ENCODE measurements around the gene FGF19. TPM values are rescaled to one million over a fixed set of nuclear protein-coding genes. Genes with fewer than 3 reads are reported as not detected.

Gene FGF19
- total RNA-seq, 1 experiment from 2014 or later: 0.69 TPM

- Histone ChIP-seq H3K4me1 (ENCODE audit: insufficient read depth, low read length, poor library complexity, severe bottlenecking) (no peaks in the 10 kb centered on the region), H3K4me3 (ENCODE audit: low read depth, low read length, poor library complexity, severe bottlenecking) (no peak overlapping the region), H3K27me3 (replicated peaks; ENCODE audit: insufficient read depth, low read depth, low read length, poor library complexity) (no peaks in the 10 kb centered on the region), H3K9me3 (ENCODE audit: low read depth, low read length, poor library complexity, severe bottlenecking) (no peaks in the 10 kb centered on the region), H3K27ac (ENCODE audit: low read depth, low read length, poor library complexity, severe bottlenecking) (no peak overlapping the region), H3K36me3 (ENCODE audit: insufficient read depth, low read length, poor library complexity, severe bottlenecking) (no peaks in the 10 kb centered on the region)
- ChIA-PET POLR2A (ENCODE audit: low non-redundant PET) (no interaction called here), CTCF (no interaction called here)
- no peak for DNase-seq (ENCODE audit: low spot score)
- TF ChIP-seq EZH2 (IDR thresholded peaks at IDR 0.05; ENCODE audit: borderline replicate concordance, low read depth, low read length, poor library complexity, severe bottlenecking): no peak
- no peak for TF ChIP-seq CTCF (conservative IDR thresholded peaks at IDR 0.05; ENCODE audit: low read depth, low read length)
- BruUV-seq (replicated peaks): no TSS peak
- intact Hi-C loops (cut with micrococcal nuclease; ENCODE audit: unreplicated experiment): no loop called here
Measured at GRCh38 chr11:69750108-69750850, 46.5 kb upstream of the FGF19 start.

GRCh38 chr11:69748637-69749036, 44.8 kb upstream of the FGF19 start:
- H3K9me3 ChIP-seq (ENCODE audit: low read depth, low read length, poor library complexity, severe bottlenecking): no peaks in the 10 kb centered on the region
- intact Hi-C loops (cut with micrococcal nuclease; ENCODE audit: unreplicated experiment): no loop called here
- H3K27ac ChIP-seq (ENCODE audit: low read depth, low read length, poor library complexity, severe bottlenecking): no peak overlapping the region
- H3K27me3 ChIP-seq (replicated peaks; ENCODE audit: insufficient read depth, low read depth, low read length, poor library complexity): no peaks in the 10 kb centered on the region
- POLR2A ChIA-PET (ENCODE audit: low non-redundant PET): no interaction called here
- H3K36me3 ChIP-seq (ENCODE audit: insufficient read depth, low read length, poor library complexity, severe bottlenecking): no peaks in the 10 kb centered on the region
- H3K4me3 ChIP-seq (ENCODE audit: low read depth, low read length, poor library complexity, severe bottlenecking): no peak overlapping the region
- no peak for TF ChIP-seq CTCF (conservative IDR thresholded peaks at IDR 0.05; ENCODE audit: low read depth, low read length)
- TF ChIP-seq EZH2 (IDR thresholded peaks at IDR 0.05; ENCODE audit: borderline replicate concordance, low read depth, low read length, poor library complexity, severe bottlenecking): no peak
- BruUV-seq (replicated peaks): no TSS peak
- no peaks in the 10 kb centered on the region for H3K4me1 ChIP-seq (ENCODE audit: insufficient read depth, low read length, poor library complexity, severe bottlenecking)
- CTCF ChIA-PET: no interaction called here
- DNase-seq (ENCODE audit: low spot score): no peak

GRCh38 chr11:69746752-69747742, 43.2 kb upstream of the FGF19 start:
- no peak for TF ChIP-seq CTCF (conservative IDR thresholded peaks at IDR 0.05; ENCODE audit: low read depth, low read length)
- no peak for TF ChIP-seq EZH2 (IDR thresholded peaks at IDR 0.05; ENCODE audit: borderline replicate concordance, low read depth, low read length, poor library complexity, severe bottlenecking)

More at GRCh38 chr11:69746752-69747742, 43.2 kb upstream of the FGF19 start:
- no peaks in the 10 kb centered on the region for H3K27me3 ChIP-seq (replicated peaks; ENCODE audit: insufficient read depth, low read depth, low read length, poor library complexity)
- POLR2A ChIA-PET (ENCODE audit: low non-redundant PET): no interaction called here
- H3K4me3 ChIP-seq (ENCODE audit: low read depth, low read length, poor library complexity, severe bottlenecking): no peak overlapping the region
- no peaks in the 10 kb centered on the region for H3K36me3 ChIP-seq (ENCODE audit: insufficient read depth, low read length, poor library complexity, severe bottlenecking)
- H3K27ac ChIP-seq (ENCODE audit: low read depth, low read length, poor library complexity, severe bottlenecking): no peak overlapping the region
- H3K9me3 ChIP-seq (ENCODE audit: low read depth, low read length, poor library complexity, severe bottlenecking): no peaks in the 10 kb centered on the region
- DNase-seq (ENCODE audit: low spot score): no peak
- H3K4me1 ChIP-seq (ENCODE audit: insufficient read depth, low read length, poor library complexity, severe bottlenecking): no peaks in the 10 kb centered on the region
- BruUV-seq (replicated peaks): no TSS peak
- intact Hi-C loops (cut with micrococcal nuclease; ENCODE audit: unreplicated experiment): no loop called here
- CTCF ChIA-PET: no interaction called here
